Muscle layer of colon (tissue), 2 donors: ENCODE measurements around the gene FOXK1.

Experiments used
- H3K27ac ChIP-seq: one replicate; pipeline ENCODE4 v1.7.0; 2013; ENCODE audit warnings: low read depth, mild to moderate bottlenecking, low read length, moderate library complexity
- H3K27me3 ChIP-seq, 2 donors: one replicate each; pipeline ENCODE4 v1.7.0; 2013; ENCODE audit warnings: low read length in 2 of 2, mild to moderate bottlenecking in 2 of 2; ENCODE audit not compliant: insufficient read depth in 2 of 2, control insufficient read depth in 1 of 2
- H3K36me3 ChIP-seq: one replicate; pipeline ENCODE4 v1.7.0; 2013; ENCODE audit warnings: mild to moderate bottlenecking, low read length; ENCODE audit not compliant: insufficient read depth
- H3K4me1 ChIP-seq: one replicate; pipeline ENCODE4 v1.7.0; 2013; ENCODE audit warnings: mild to moderate bottlenecking, low read length; ENCODE audit not compliant: insufficient read depth
- H3K4me3 ChIP-seq, 2 donors: one replicate each; pipeline ENCODE4 v1.7.0; 2013; ENCODE audit warnings: low read length in 2 of 2, low read depth in 1 of 2, mild to moderate bottlenecking in 1 of 2, moderate library complexity in 1 of 2
- H3K9ac ChIP-seq: one replicate; pipeline ENCODE4 v1.7.0; 2013; ENCODE audit warnings: low read length
- H3K9me3 ChIP-seq: one replicate; pipeline ENCODE4 v1.7.0; 2013; ENCODE audit warnings: mild to moderate bottlenecking, low read length
- donor health status: abdominal sarcoma.
- donor health status: Adenocarcinoma of cecum.

Gene FOXK1

DNA sequence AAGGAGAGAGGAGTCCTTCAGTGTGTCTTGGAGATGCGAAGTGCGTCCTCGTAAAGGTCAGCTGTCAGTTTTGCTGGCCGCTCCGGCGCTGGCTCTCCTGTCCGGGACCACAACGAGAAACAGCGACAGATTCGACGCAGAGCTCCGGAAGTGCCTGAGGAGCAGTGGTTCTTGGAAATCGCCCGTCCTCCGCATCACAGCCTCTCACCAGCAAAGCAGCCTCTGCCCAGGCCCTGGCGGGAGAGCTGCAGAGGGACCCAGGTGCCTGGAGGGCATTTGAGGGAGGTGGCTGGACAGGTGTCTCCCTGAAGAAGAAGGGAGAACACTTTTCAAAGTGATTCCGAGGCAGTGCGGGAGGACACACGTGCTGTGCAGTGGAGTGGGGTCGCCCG lies 81.7 kb downstream of the FOXK1 start:
- H3K4me3 ChIP-seq: no peak overlapping the region
- H3K27ac ChIP-seq: peak overlapping the region; percentile 97
- peaks cover 29% of the 10 kb centered on the region for H3K4me1 ChIP-seq
- H3K9me3 ChIP-seq: no peaks in the 10 kb centered on the region
- H3K27me3 ChIP-seq: no peaks in the 10 kb centered on the region
- peaks cover 44% of the 10 kb centered on the region for H3K36me3 ChIP-seq
- H3K9ac ChIP-seq: no peak overlapping the region

- Histone ChIP-seq H3K27me3 (no peaks in the 10 kb centered on the region), H3K4me1 (peaks cover 29% of the 10 kb centered on the region), H3K9ac (no peak overlapping the region), H3K9me3 (no peaks in the 10 kb centered on the region), H3K36me3 (peaks cover 41% of the 10 kb centered on the region), H3K27ac (peak overlapping the region; percentile 97), H3K4me3 (peak overlapping the region in 1 of 2 donors; percentile 28)
These were observed 82.4 kb downstream of the FOXK1 start for GRCh38 chr7:4764402-4765007.

GRCh38 chr7:4765776-4766490 lies 83.8 kb downstream of the FOXK1 start:
- peaks cover 31% of the 10 kb centered on the region for H3K36me3 ChIP-seq
- H3K4me3 ChIP-seq: peak overlapping the region in 1 of 2 donors; percentile 68
- peak overlapping the region; percentile 99 for H3K9ac ChIP-seq
- H3K27ac ChIP-seq: peak overlapping the region; percentile 97
- peaks cover 35% of the 10 kb centered on the region for H3K4me1 ChIP-seq
- H3K27me3 ChIP-seq: no peaks in the 10 kb centered on the region
- H3K9me3 ChIP-seq: no peaks in the 10 kb centered on the region

- Histone ChIP-seq H3K27me3 (no peaks in the 10 kb centered on the region), H3K4me3 (peak overlapping the region; percentile 9 to 68), H3K36me3 (peaks cover 24% of the 10 kb centered on the region), H3K27ac (peak overlapping the region; percentile 97), H3K9ac (peak overlapping the region; percentile 99), H3K4me1 (peaks cover 38% of the 10 kb centered on the region), H3K9me3 (no peaks in the 10 kb centered on the region)
These were observed 84.8 kb downstream of the FOXK1 start for GRCh38 chr7:4766666-4767519.

GRCh38 chr7:4768597-4769569 lies 86.8 kb downstream of the FOXK1 start:
- H3K9ac ChIP-seq: peak overlapping the region; percentile 71

GRCh38 chr7:4769761-4770160 lies 87.7 kb downstream of the FOXK1 start:
- peak overlapping the region; percentile 30 for H3K9ac ChIP-seq
- no peaks in the 10 kb centered on the region for H3K9me3 ChIP-seq
- H3K36me3 ChIP-seq: no peaks in the 10 kb centered on the region
- H3K27ac ChIP-seq: peak overlapping the region; percentile 85
- no peaks in the 10 kb centered on the region for H3K27me3 ChIP-seq
- H3K4me3 ChIP-seq: peak overlapping the region; percentile 52 to 68
- peaks cover 44% of the 10 kb centered on the region for H3K4me1 ChIP-seq

More at GRCh38 chr7:4768597-4769569, 86.8 kb downstream of the FOXK1 start:
- H3K27me3 ChIP-seq: no peaks in the 10 kb centered on the region
- peaks cover 44% of the 10 kb centered on the region for H3K4me1 ChIP-seq
- H3K36me3 ChIP-seq: peaks cover 8% of the 10 kb centered on the region
- peak overlapping the region; percentile 85 for H3K27ac ChIP-seq
- H3K9me3 ChIP-seq: no peaks in the 10 kb centered on the region
- peak overlapping the region; percentile 52 to 68 for H3K4me3 ChIP-seq

- Histone ChIP-seq H3K27me3 (no peaks in the 10 kb centered on the region), H3K9ac (no peak overlapping the region), H3K4me3 (peak overlapping the region in 1 of 2 donors; percentile 16), H3K4me1 (peaks cover 34% of the 10 kb centered on the region), H3K9me3 (no peaks in the 10 kb centered on the region), H3K36me3 (no peaks in the 10 kb centered on the region), H3K27ac (peak overlapping the region; percentile 1)
These were observed 88.8 kb downstream of the FOXK1 start for GRCh38 chr7:4770886-4771285.

DNA sequence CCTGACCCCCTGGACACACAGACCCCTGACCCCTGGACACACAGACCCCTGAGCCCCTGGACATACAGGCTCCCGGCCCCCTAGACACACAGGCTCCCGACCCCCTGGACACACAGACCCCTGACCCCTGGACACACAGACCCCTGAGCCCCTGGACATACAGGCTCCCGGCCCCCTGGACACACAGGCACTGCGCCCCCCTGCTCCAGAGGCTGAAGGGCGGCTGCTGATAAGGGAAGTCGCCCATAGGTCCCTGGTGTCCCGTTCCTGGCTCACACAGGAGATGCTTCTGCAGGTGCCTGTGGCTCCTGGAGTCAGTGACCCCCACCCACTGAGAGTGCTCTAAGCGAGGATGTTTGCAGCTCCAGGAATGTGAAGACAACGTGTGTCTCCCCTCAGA lies 89.6 kb downstream of the FOXK1 start:
- Histone ChIP-seq H3K27ac (peak overlapping the region; percentile 1), H3K4me3 (no peak overlapping the region), H3K36me3 (no peaks in the 10 kb centered on the region)

DNA sequence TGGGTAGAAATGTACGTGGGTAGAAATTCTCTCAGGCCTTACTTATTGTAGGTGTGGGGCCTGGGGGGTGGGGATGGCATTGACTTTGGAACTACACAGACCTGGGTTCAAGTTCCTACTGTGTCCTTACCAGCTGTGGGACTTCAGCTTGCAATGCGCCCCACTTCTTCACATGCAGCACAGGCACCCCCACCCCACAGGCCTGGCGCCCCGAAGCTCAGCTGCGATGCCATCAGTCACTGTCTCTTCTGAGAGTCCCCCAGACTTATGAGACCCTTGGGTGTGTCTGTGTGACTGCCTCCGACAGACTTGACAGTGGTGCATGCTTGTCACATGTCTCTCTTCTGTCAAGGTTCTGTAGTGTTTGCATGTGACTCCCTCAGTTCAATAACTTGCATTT lies 90.2 kb downstream of the FOXK1 start:
- Histone ChIP-seq H3K36me3 (no peaks in the 10 kb centered on the region), H3K4me3 (no peak overlapping the region), H3K27me3 (no peaks in the 10 kb centered on the region), H3K9me3 (no peaks in the 10 kb centered on the region), H3K4me1 (peaks cover 33% of the 10 kb centered on the region), H3K27ac (no peak overlapping the region), H3K9ac (no peak overlapping the region)

More for the DNA sequence above, 89.6 kb downstream of the FOXK1 start:
- Histone ChIP-seq H3K9me3 (no peaks in the 10 kb centered on the region), H3K4me1 (peaks cover 30% of the 10 kb centered on the region), H3K27me3 (no peaks in the 10 kb centered on the region), H3K9ac (no peak overlapping the region)

GRCh38 chr7:4774007-4774406 lies 91.9 kb downstream of the FOXK1 start:
- peaks cover 39% of the 10 kb centered on the region for H3K4me1 ChIP-seq
- peaks cover 5% of the 10 kb centered on the region for H3K36me3 ChIP-seq
- no peaks in the 10 kb centered on the region for H3K27me3 ChIP-seq
- no peak overlapping the region for H3K27ac ChIP-seq
- H3K9me3 ChIP-seq: no peaks in the 10 kb centered on the region
- peak overlapping the region in 1 of 2 donors; percentile 84 for H3K4me3 ChIP-seq
- no peak overlapping the region for H3K9ac ChIP-seq
